Tibial nerve (tissue), 4 donors: ENCODE results near the gene TSSC4. TPM values are rescaled to one million over a fixed set of nuclear protein-coding genes. Genes with fewer than 3 reads are reported as not detected.

Experiments
- DNase-seq, 2 donors: peaks; one replicate each; pipeline ENCODE4 v3.0.0-alpha.2; 2019; ENCODE audit warnings: low spot score in 2 of 2
- H3K27ac ChIP-seq, 4 donors: fragments of 200-600 bp; sonication (generic) in 3 of 4; one replicate each; pipeline ENCODE4 v1.5.1; 2017 to 2019; ENCODE audit warnings: mild to moderate bottlenecking in 1 of 4
- H3K27me3 ChIP-seq, 2 donors: fragments of 200-600 bp; sonication (generic) in 1 of 2; one replicate each; pipeline versions ENCODE4 v1.5.1 to v1.6.0; 2017 to 2019
- H3K36me3 ChIP-seq, 3 donors: fragments of 200-600 bp; sonication (generic); one replicate each; pipeline ENCODE4 v1.5.1; 2018 to 2019
- H3K4me1 ChIP-seq, 4 donors: fragments of 200-600 bp; sonication (generic) in 3 of 4; one replicate each; pipeline ENCODE4 v1.5.1; 2017 to 2019
- H3K4me3 ChIP-seq, 4 donors: fragments of 200-600 bp; sonication (generic) in 3 of 4; one replicate each; pipeline ENCODE4 v1.5.1; 2017 to 2019; ENCODE audit warnings: mild to moderate bottlenecking in 1 of 4, moderate library complexity in 1 of 4
- H3K9me3 ChIP-seq, 4 donors: fragments of 200-600 bp; sonication (generic) in 3 of 4; one replicate each; pipeline ENCODE4 v1.5.1; 2017 to 2019
- EP300 ChIP-seq, 2 donors: sonication (generic); formaldehyde crosslinking; IDR thresholded peaks; one replicate each; pipeline ENCODE4 v1.6.1; 2017; ENCODE audit warnings: antibody characterized with exemption in 2 of 2, mild to moderate bottlenecking in 1 of 2
- POLR2A ChIP-seq, 2 donors: fragments of 450-650 bp; IDR thresholded peaks; one replicate each; pipeline ENCODE4 v1.6.1; 2017; ENCODE audit warnings: antibody characterized with exemption in 2 of 2, mild to moderate bottlenecking in 2 of 2, moderate library complexity in 2 of 2
- WGBS, 2 donors: methylation state at CpG; one replicate each; pipeline ENCODE4 v1.1.5; 2018; 5-methylcytosine and 5-hydroxymethylcytosine counted together
- total RNA-seq, 4 donors: library from RNA; depleted of rRNA; stranded (reverse); fragments of >200 nt; gene quantifications; one replicate each; pipeline ENCODE4 v1.1.0, GENCODE V29; 2016
- TF ChIP-seq, protein P1 (sequence below), 5 experiments: fragments of 200-600 bp in 3 of 5; fragments of 450-650 bp in 2 of 5; sonication (generic) in 3 of 5; IDR thresholded peaks; one replicate each; pipeline ENCODE4 v1.5.1; 2016 to 2019; ENCODE audit warnings: antibody characterized with exemption in 5 of 5, mild to moderate bottlenecking in 3 of 5, moderate library complexity in 2 of 5

TSSC4 gene
- total RNA-seq, 4 donors from 2014 or later, result 44.8 to 54.3 (median 49.1) TPM

DNA sequence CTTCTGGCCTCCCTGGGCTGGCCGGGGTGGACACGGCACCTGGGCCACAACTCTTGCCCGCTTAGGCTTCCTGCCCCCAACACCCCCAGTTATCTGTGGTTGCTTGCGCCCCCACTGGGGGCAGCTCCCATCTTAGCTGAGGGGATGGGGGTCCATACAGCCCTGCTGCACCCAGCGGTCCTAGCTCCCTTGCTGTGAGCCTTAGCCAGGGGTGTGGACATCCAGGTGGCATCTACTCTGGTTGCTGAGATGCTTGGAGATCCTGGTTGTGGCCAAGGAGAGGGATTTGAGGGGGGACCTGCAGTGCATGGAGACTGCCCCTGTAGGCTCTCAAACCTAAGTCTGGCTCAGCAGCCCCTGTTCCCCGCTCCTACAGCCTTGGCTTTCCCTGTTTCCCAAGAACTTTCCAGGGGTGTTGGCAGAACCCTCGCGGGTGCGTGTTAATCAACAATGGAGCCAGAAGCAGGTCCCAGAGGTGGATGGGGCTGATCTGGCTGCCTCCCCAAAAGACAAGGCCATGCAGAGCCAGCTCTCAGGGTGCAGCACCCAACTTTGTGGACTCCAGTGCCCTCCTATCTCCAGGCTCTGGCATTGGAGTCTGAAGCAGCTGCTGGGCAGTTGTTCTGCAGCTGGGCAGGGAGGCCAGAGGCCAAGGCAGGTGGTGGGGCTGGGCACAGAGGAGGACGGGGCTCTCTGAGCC, 47.6 kb downstream of the TSSC4 start:
- TF ChIP-seq, protein P1, sequence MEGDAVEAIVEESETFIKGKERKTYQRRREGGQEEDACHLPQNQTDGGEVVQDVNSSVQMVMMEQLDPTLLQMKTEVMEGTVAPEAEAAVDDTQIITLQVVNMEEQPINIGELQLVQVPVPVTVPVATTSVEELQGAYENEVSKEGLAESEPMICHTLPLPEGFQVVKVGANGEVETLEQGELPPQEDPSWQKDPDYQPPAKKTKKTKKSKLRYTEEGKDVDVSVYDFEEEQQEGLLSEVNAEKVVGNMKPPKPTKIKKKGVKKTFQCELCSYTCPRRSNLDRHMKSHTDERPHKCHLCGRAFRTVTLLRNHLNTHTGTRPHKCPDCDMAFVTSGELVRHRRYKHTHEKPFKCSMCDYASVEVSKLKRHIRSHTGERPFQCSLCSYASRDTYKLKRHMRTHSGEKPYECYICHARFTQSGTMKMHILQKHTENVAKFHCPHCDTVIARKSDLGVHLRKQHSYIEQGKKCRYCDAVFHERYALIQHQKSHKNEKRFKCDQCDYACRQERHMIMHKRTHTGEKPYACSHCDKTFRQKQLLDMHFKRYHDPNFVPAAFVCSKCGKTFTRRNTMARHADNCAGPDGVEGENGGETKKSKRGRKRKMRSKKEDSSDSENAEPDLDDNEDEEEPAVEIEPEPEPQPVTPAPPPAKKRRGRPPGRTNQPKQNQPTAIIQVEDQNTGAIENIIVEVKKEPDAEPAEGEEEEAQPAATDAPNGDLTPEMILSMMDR (IDR thresholded peaks at IDR 0.05), result no peak
- no peak for TF ChIP-seq POLR2A (IDR thresholded peaks at IDR 0.05)
- no peak for TF ChIP-seq EP300 (IDR thresholded peaks at IDR 0.05)
- peaks cover 0 to 19% (median 8%) of the 10 kb centered on the region in 4 donors for H3K4me1 ChIP-seq

DNA sequence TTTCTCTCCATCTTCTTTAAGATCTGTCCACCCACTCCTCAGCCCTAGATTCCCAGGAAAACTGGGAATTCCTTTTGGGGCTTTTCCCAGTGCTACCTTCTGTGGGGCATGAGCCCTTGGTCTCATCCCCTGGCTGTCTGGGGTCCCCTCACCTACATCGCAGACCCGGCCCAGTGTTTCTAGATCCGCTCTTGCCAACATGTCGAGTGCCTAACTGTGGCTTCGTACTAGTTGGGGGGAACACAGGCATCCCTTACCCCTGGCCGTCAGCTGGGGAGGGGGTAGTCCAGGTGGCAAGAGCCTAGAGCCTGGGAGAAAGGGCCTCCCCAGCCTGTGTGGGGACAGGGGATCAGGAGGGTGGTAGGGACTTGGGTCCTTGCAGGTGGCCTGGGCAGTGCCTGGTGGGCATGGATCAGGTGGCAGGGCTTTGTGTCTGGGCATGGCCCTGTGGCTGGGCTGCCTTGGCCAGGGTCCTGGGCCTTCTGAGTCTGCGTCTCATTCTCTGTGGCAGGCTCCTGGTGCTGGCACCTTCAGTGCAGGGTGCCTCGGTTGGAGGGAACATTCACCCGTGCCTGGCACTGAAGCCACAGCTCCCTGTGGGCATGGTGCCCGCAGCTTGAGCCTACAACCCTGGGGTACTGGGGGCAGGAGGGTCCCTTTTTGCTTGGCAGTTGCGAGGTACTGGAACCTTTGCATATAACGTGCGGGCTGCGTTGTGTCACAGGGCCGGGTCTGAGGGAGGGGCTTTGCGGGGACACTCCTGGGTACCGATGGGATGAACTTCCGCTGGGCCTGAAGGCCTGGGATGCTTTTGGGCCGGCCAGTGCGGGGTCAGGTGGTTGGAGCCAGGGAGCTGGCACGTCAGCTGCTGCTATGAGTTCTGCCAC, 48.4 kb downstream of the TSSC4 start:
- Histone ChIP-seq H3K27me3 (peaks cover 0 to 44% of the 10 kb centered on the region in 2 donors), H3K27ac (no peak overlapping the region), H3K4me1 (peaks cover 0 to 19% (median 7%) of the 10 kb centered on the region in 4 donors), H3K36me3 (no peaks in the 10 kb centered on the region), H3K9me3 (peaks cover 0 to 4% (median 0%) of the 10 kb centered on the region in 4 donors), H3K4me3 (no peak overlapping the region)
- TF ChIP-seq, protein P1 (IDR thresholded peaks at IDR 0.05), result no peak
- TF ChIP-seq EP300 (IDR thresholded peaks at IDR 0.05) (no peak), POLR2A (IDR thresholded peaks at IDR 0.05) (no peak)
- DNase-seq, result no peak
- WGBS, 2 donors, result 85 to 90% methylated on average over 16 to 21 of the region's 21 CpGs

More for the DNA sequence above, 47.6 kb downstream of the TSSC4 start:
- no peak for DNase-seq
- Histone ChIP-seq H3K27me3 (peaks cover 0 to 52% of the 10 kb centered on the region in 2 donors), H3K9me3 (peaks cover 0 to 2% (median 0%) of the 10 kb centered on the region in 4 donors), H3K4me3 (no peak overlapping the region), H3K36me3 (no peaks in the 10 kb centered on the region), H3K27ac (no peak overlapping the region)
- WGBS, 2 donors, result 74 to 82% methylated on average over 10 of the region's 10 CpGs

DNA sequence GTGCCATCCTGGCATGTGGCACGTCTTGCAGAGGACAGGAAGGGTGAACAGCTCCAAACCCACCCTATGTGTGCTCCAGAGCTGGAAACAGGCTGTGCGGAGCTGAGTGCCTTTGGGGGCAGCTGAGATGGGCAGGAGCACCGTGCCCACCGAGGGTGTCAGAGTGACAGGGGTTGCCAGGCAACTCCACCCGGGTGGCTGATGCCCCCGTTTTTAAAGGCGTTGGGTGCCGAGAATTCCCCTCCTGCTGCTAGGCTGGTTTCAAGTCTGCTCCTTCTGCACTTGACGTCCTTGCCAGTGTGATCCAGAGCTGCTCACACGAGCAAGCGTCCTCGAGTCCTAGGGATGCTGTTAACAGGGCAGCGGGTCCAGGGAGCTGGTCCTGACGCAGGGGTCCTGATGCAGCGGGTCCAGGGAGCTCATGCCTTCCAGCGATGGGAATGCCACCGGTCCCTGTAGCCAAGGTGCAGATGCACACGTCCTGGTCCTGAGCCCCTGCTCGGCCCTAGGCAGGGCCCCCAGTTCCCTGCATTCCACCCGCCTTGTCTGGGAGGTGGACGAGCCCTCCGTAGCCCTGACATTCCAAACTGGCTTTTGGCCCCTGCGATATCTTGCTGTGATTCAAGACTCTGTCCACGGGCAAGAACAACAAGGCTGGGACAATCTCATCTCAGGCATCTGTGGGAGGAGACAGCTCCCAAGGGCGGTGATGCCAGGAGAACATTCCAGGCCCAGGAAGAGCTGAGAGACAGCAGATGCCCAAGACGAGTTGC, 49.2 kb downstream of the TSSC4 start:
- Histone ChIP-seq H3K36me3 (no peaks in the 10 kb centered on the region), H3K27me3 (peaks cover 0 to 38% of the 10 kb centered on the region in 2 donors), H3K4me1 (peaks cover 0 to 19% (median 4%) of the 10 kb centered on the region in 4 donors), H3K9me3 (peaks cover 0 to 4% (median 0%) of the 10 kb centered on the region in 4 donors), H3K27ac (no peak overlapping the region), H3K4me3 (no peak overlapping the region)
- no peak for DNase-seq
- TF ChIP-seq EP300 (IDR thresholded peaks at IDR 0.05), result no peak
- TF ChIP-seq POLR2A (IDR thresholded peaks at IDR 0.05), result no peak
- TF ChIP-seq, protein P1 (IDR thresholded peaks at IDR 0.05), result no peak
- WGBS, 2 donors, result 81 to 83% methylated on average over 17 to 24 of the region's 26 CpGs

DNA sequence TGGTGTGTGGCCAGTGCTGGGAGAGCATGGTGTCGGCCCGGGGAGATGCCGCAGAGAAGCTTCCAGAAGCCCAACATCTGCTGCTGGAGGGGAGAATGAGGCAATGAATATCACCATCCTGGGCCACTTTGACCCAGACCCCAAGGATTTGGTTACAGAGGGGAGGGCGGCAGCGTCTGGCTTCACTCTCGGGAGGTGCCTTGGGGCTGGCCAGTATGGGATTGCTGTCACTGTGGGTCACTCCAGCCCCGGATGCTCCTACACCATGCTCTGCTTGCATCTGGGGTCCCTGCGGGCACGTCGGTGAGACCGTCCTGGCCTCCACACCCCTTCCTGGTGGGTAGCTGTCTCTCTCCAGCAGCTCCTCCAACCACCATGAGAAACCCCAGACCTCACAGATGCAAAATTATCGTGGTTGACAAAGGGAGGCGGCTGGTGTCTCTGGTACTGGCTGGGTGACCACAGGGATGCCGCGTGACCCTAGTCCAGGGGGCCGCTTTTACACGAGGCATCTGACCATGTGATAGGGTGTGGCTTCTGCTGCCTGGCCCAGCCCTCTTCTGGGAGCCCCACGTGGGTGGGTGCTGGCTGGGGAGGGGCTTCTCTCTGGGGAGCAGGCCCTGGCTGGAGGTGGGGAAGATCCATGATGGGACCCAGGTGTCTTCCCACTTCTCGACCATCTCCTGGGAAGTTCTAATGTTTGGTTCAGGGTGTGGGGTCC, 49.9 kb downstream of the TSSC4 start:
- H3K9me3 ChIP-seq, result peaks cover 0 to 5% (median 0%) of the 10 kb centered on the region in 4 donors
- 78 to 83% methylated on average over 10 to 17 of the region's 19 CpGs for WGBS, 2 donors
- no peak for DNase-seq
- H3K27ac ChIP-seq, result no peak overlapping the region
- H3K27me3 ChIP-seq, result peaks cover 0 to 35% of the 10 kb centered on the region in 2 donors
- no peaks in the 10 kb centered on the region for H3K36me3 ChIP-seq
- no peak overlapping the region for H3K4me3 ChIP-seq
- H3K4me1 ChIP-seq, result peaks cover 0 to 19% (median 2%) of the 10 kb centered on the region in 4 donors
- TF ChIP-seq POLR2A (IDR thresholded peaks at IDR 0.05) (no peak), EP300 (IDR thresholded peaks at IDR 0.05) (no peak)
- TF ChIP-seq, protein P1 (IDR thresholded peaks at IDR 0.05), result no peak
